ENCODE results near the gene PBX4. TPM values are rescaled to one million over a fixed set of nuclear protein-coding genes. Genes with fewer than 3 reads are reported as not detected.

Gene PBX4
- total and polyA plus RNA-seq, 2 donors (not counting 3 experiments of a cell fraction or from before 2014, with no cell fraction given) = not detected

GRCh38 chr19:19540715-19541515, 77.6 kb downstream of the PBX4 start:
- intact Hi-C loops (cut with micrococcal nuclease) = loop anchor here (1.0 kb wide), 1 partner anchor 25 kb away; the partner anchor contains the start of gene NDUFA13
- no TSS peak for BruUV-seq (replicated peaks)
- Histone ChIP-seq H3K4me1 (ENCODE audit: control insufficient read depth, extremely low read depth, insufficient read depth, low read length) (no peaks in the 10 kb centered on the region), H3K9ac (replicated peaks; ENCODE audit: extremely low read depth, insufficient read depth, low read length) (no peak overlapping the region), H3K27me3 (ENCODE audit: control insufficient read depth in 2 of 2, insufficient read depth in 2 of 2, low read length in 2 of 2) (peaks cover 25 to 29% of the 10 kb centered on the region in 2 experiments), H4K20me1 (replicated peaks; ENCODE audit: control insufficient read depth, extremely low read depth, insufficient read depth, low read length) (no peaks in the 10 kb centered on the region), H3K9me3 (replicated peaks; ENCODE audit: control insufficient read depth, insufficient read depth, low read length) (no peaks in the 10 kb centered on the region), H3K4me3 (replicated peaks in 1 of 3; ENCODE audit: insufficient read depth in 1 of 3, low read depth in 1 of 3, low read length in 3 of 3) (no peak overlapping the region), H3K27ac (ENCODE audit: insufficient read depth, low read depth, low read length) (no peak overlapping the region), H2AFZ (ENCODE audit: low read depth, low read length) (peak overlapping the region; percentile 66), H3K79me2 (ENCODE audit: control insufficient read depth, insufficient read depth, low read length) (no peaks in the 10 kb centered on the region), H3K9me1 (replicated peaks; ENCODE audit: control insufficient read depth, extremely low read depth, insufficient read depth, low read length) (no peaks in the 10 kb centered on the region), H3K4me2 (ENCODE audit: insufficient read depth, low read length) (no peak overlapping the region), H3K36me3 (ENCODE audit: control insufficient read depth in 2 of 2, extremely low read depth in 1 of 2, insufficient read depth in 2 of 2, low read length in 2 of 2) (no peaks in the 10 kb centered on the region)
- no peak for FAIRE-seq
- TF ChIP-seq GATA2 (IDR thresholded peaks at IDR 0.05; ENCODE audit: insufficient read depth, insufficient read length, low read depth, low read length) (no peak), FOS (IDR thresholded peaks at IDR 0.05; ENCODE audit: borderline replicate concordance, insufficient read depth, low read length) (no peak), POLR2AphosphoS5 (IDR thresholded peaks at IDR 0.05; ENCODE audit: insufficient read depth, low read depth, low read length) (no peak)
- no peak for DNase-seq (ENCODE audit: low read depth, low spot score)
- ChIA-PET CTCF (interaction anchor here (0.6 to 1.6 kb wide), 4 partner anchors 9 to 12 kb away, joined by 3 to 8 read pairs (median 4); no protein-coding TSS in a partner anchor), POLR2A (no interaction called here)
- dilution Hi-C loops (cut with MboI; ENCODE audit: extremely low pct_ligation_motif_present, low sequenced_read_pairs) = no loop called here

- H3K4me2 ChIP-seq (ENCODE audit: insufficient read depth, low read length) = no peak overlapping the region
- H3K79me2 ChIP-seq (ENCODE audit: control insufficient read depth, insufficient read depth, low read length) = no peaks in the 10 kb centered on the region
- dilution Hi-C loops (cut with MboI; ENCODE audit: extremely low pct_ligation_motif_present, low sequenced_read_pairs) = no loop called here
- ChIA-PET POLR2A (no interaction called here), CTCF (interaction anchor here (1.1 to 1.6 kb wide), 3 partner anchors 8 to 13 kb away, joined by 3 to 8 read pairs (median 4); no protein-coding TSS in a partner anchor)
- peak overlapping the region; percentile 66 for H2AFZ ChIP-seq (ENCODE audit: low read depth, low read length)
- TF ChIP-seq POLR2A (IDR thresholded peaks at IDR 0.05; ENCODE audit: low read depth, low read length) (no peak), EZH2 (IDR thresholded peaks at IDR 0.05; ENCODE audit: borderline replicate concordance, low read depth, low read length, severe bottlenecking) (peak; percentile 61)
- H3K4me3 ChIP-seq (replicated peaks in 1 of 3; ENCODE audit: insufficient read depth in 1 of 3, low read depth in 1 of 3, low read length in 3 of 3) = no peak overlapping the region
- H4K20me1 ChIP-seq (replicated peaks; ENCODE audit: control insufficient read depth, extremely low read depth, insufficient read depth, low read length) = no peaks in the 10 kb centered on the region
- no TSS peak for BruUV-seq (replicated peaks)
- no peaks in the 10 kb centered on the region for H3K4me1 ChIP-seq (ENCODE audit: control insufficient read depth, extremely low read depth, insufficient read depth, low read length)
- FAIRE-seq (no peak), DNase-seq (ENCODE audit: low read depth, low spot score) (no peak)
- H3K9me1 ChIP-seq (replicated peaks; ENCODE audit: control insufficient read depth, extremely low read depth, insufficient read depth, low read length) = no peaks in the 10 kb centered on the region
- H3K36me3 ChIP-seq (ENCODE audit: control insufficient read depth in 2 of 2, extremely low read depth in 1 of 2, insufficient read depth in 2 of 2, low read length in 2 of 2) = no peaks in the 10 kb centered on the region
- no peak overlapping the region for H3K27ac ChIP-seq (ENCODE audit: insufficient read depth, low read depth, low read length)
- H3K27me3 ChIP-seq (ENCODE audit: control insufficient read depth in 2 of 2, insufficient read depth in 2 of 2, low read length in 2 of 2) = peaks cover 25 to 29% of the 10 kb centered on the region in 2 experiments
- no peak overlapping the region for H3K9ac ChIP-seq (replicated peaks; ENCODE audit: extremely low read depth, insufficient read depth, low read length)
- intact Hi-C loops (cut with micrococcal nuclease) = no loop called here
- no peaks in the 10 kb centered on the region for H3K9me3 ChIP-seq (replicated peaks; ENCODE audit: control insufficient read depth, insufficient read depth, low read length)
Observed at GRCh38 chr19:19540064-19540714, 78.3 kb downstream of the PBX4 start.
